ENCODE results near the gene UGT1A6.
"Not testable (repeated sequence)": the region's sequence is repeated elsewhere in the genome, so short reads cannot be mapped to it uniquely, and the experiment has no call there.

The UGT1A6 gene

GRCh38 chr2:233728723-233729301, 36.1 kb downstream of the UGT1A6 start, which contains the start of gene UGT1A3:
TSS of gene UGT1A3 (plus strand) at chr2:233729042. CDS start at chr2:233729127, 85 bp downstream.
- DNase-seq (ENCODE audit: low read depth in 2 of 2): no peak

DNA sequence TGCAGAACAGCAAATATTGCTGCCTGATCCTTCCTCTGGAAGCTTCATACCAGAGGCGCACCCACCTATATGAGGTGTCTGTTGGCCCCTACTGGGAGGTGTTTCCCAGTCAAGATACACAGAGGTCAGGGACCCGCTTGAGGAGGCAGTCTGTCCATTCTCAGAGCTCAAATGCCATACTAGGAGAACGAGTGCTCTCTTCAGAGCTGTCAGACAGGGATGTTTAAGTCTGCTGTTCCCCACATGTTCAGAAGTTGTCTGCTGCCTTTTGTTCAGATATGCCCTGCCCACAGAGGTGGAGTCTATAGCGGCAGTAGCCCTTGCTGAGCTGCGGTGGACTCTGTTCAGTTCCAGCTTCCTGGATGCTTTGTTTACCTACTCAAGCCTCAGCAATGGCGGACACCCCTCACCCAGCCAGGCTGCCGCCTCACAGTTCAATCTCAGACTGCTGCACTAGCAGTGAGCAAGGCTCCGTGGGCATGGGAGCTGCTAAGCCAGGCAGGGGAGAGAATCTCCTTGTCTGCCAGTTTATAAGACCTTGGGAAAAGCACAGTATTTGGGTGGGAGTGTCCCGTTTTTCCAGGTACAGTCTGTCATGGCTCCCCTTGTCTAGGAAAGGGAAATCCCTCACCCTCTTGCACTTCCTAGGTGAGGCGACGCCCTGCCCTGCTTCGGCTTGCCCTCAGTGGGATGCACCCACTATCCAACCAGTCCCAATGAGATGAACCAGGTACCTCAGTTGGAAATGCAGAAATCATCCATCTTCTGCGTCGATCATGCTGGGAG, 44.4 kb downstream of the UGT1A6 start:
- DNase-seq (ENCODE audit: low read depth in 2 of 2): not testable (repeated sequence)

DNA sequence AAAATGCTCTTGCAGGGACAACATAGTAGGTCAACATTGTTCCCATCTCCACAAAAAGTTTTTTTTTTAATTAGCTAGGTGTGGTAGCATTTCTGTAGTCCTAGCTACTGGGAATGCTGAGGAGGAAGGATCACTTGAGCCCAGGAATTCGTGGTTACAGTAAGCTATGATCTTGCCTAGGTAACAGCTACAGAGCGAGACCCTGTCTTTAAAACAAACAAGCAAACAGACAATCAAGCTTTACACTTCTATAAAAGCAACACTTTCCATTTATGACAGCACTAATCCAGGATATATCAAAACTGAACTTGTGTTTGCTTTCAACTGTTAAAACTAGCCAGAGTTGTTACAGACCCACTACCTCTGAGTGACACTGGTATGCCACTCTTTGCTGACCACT, 48.2 kb downstream of the UGT1A6 start:
- no peak for DNase-seq (ENCODE audit: low read depth in 2 of 2)

- DNase-seq (ENCODE audit: low read depth in 2 of 2): no peak
Observed at GRCh38 chr2:233743464-233744259, 51.0 kb downstream of the UGT1A6 start.

- DNase-seq (ENCODE audit: low read depth in 2 of 2): no peak
Observed at GRCh38 chr2:233745073-233745755, 52.5 kb downstream of the UGT1A6 start.

- not testable (repeated sequence) for DNase-seq (ENCODE audit: low read depth in 2 of 2)
Observed at GRCh38 chr2:233745838-233746237, 53.1 kb downstream of the UGT1A6 start.

- no peak for DNase-seq (ENCODE audit: low read depth in 2 of 2)
Observed at GRCh38 chr2:233746475-233747282, 54.0 kb downstream of the UGT1A6 start.

DNA sequence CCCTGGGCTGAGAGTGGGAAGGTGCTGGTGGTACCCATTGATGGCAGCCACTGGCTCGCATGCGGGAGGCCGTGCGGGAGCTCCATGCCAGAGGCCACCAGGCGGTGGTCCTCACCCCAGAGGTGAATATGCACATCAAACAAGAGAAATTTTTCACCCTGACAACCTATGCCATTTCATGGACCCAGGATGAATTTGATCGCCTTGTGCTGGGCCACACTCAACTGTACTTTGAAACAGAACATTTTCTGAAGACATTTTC, 54.5 kb downstream of the UGT1A6 start:
- DNase-seq (ENCODE audit: low read depth in 2 of 2): no peak

DNA sequence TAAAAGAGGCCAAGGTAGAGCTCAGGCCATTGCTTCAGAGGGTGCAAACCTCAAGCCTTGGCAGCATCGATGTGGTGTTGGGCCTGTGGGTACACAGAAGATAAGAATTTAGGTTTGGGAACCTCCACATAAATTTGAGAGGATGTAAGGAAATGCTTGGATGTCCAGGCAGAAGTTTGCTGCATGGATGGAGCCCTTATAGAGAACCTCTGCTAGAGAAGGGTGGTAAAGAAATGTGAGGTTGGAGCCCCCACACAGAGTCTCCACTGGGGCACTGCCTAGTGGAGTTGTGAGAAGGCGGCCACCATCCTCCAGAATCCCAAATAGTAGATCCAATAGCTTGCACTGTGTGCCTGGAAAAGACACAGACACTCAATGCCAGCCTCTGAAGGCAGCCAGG, 58.0 kb downstream of the UGT1A6 start:
- not testable (repeated sequence) for DNase-seq (ENCODE audit: low read depth in 2 of 2)

DNA sequence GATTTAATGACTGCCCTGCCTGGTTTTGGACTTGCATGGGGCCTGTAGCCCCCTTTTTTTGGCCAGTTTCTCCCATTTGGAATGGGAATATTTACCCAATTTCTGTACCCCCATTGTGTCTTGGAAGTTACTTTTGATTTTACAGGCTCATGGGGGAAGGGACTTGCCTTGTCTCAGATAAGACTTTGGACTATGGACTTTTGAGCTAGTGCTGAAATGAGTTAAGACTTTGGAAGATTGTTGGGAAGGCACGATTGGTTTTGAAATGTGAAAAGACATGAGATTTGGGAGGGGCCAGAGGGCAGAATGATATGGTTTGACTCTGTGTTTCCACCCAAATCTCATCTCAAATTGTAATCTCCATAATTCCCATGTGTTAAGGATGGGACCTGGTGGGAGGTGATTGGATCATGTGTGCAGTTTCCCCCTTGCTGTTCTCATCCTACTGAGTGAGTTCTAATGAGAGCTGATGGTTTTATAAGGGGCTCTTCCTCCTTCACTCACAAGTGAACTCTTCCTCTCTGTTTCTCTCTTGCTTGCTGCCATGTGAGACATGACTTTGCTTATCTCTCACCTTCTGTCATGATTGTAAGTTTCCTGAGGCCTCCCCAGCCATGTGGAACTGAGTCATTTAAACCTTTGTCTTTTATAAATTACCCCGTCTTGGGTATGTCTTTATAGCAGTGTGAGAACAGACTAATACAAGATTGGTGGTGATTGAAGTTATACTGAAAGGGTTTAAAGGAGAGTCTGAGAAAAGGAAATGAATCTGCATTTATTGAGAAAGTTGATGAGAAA, 58.7 kb downstream of the UGT1A6 start:
- not testable (repeated sequence) for DNase-seq (ENCODE audit: low read depth in 2 of 2)

GRCh38 chr2:233754872-233755611, 62.4 kb downstream of the UGT1A6 start:
- DNase-seq (ENCODE audit: low read depth in 2 of 2): no peak

- no peak for DNase-seq (ENCODE audit: low read depth in 2 of 2)
Observed at GRCh38 chr2:233756429-233757081, 63.9 kb downstream of the UGT1A6 start.

DNA sequence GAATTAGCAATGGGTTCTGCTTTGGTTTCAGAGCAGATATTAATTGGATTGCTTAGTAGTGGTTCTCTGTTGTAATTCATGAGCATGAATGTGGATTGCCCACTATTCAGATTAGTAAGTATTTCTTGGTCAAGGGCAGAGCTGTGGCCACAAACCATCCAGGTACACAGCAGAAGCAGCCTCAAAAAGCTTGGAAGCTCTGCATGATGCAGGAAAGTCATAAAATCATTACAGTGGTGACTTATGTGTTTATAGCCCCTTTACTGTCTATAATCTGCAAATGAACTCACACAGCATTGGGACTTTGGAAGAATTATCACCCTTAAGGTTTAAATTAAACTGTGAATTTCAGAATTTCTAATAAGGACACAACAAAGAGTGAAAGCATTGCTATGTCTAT, 65.5 kb downstream of the UGT1A6 start:
- DNase-seq (ENCODE audit: low read depth in 2 of 2): no peak

GRCh38 chr2:233758849-233759248, 66.2 kb downstream of the UGT1A6 start:
- DNase-seq (ENCODE audit: low read depth in 2 of 2): no peak

DNA sequence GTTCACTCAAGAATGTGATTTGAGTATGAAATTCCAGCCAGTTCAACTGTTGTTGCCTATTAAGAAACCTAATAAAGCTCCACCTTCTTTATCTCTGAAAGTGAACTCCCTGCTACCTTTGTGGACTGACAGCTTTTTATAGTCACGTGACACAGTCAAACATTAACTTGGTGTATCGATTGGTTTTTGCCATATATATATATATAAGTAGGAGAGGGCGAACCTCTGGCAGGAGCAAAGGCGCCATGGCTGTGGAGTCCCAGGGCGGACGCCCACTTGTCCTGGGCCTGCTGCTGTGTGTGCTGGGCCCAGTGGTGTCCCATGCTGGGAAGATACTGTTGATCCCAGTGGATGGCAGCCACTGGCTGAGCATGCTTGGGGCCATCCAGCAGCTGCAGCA, 67.4 kb downstream of the UGT1A6 start, which contains the start of gene UGT1A1:
Gene UGT1A1 (plus strand): TSS at position 228 of the 400 bp plus-strand sequence. CDS start 18 bp downstream, at position 246.
- no peak for DNase-seq (ENCODE audit: low read depth in 2 of 2)

DNA sequence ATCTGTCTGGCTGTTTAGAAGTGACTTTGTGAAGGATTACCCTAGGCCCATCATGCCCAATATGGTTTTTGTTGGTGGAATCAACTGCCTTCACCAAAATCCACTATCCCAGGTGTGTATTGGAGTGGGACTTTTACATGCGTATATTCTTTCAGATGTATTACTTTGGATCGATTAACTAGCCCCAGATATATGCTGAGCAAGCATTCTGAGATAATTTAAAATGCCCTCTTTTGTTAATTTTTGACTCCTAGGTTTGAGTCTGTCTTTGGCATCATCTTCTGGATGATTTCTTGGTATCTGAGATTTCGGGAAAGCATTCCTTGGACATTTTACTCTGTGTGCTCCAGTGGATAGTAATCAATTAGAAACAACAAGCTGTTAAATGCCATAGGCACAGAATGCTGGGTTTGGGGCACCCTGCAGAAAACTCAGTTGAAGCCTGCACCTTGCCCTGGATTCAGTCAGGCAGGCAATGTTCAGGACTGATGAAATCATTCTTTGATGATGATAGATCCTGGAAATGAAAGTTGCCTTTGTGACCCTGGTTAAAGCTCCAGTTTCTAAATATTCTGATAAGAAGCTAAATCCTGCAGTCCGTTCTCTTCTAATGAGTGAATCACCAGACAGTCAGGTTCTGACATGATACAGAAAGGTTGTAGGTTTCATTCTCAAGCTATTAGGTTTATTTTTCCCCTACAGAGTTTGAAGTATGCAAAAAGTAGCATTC, 68.5 kb downstream of the UGT1A6 start:
- no peak for DNase-seq (ENCODE audit: low read depth in 2 of 2)

GRCh38 chr2:233764264-233764663, 71.6 kb downstream of the UGT1A6 start:
- DNase-seq (ENCODE audit: low read depth in 2 of 2): no peak

GRCh38 chr2:233764761-233765160, 72.1 kb downstream of the UGT1A6 start:
- DNase-seq (ENCODE audit: low read depth in 2 of 2): no peak
